ENCODE results near the gene CCDC201. TPM values are rescaled to one million over a fixed set of nuclear protein-coding genes. Genes with fewer than 3 reads are reported as not detected.
"Not testable (repeated sequence)": the region's sequence is repeated elsewhere in the genome, so short reads cannot be mapped to it uniquely, and the experiment has no call there.

Gene CCDC201
- total and polyA plus RNA-seq, 2 of the 8 experiments (the other 6 are each of a cell fraction or from before 2014, with no cell fraction given): not detected

DNA sequence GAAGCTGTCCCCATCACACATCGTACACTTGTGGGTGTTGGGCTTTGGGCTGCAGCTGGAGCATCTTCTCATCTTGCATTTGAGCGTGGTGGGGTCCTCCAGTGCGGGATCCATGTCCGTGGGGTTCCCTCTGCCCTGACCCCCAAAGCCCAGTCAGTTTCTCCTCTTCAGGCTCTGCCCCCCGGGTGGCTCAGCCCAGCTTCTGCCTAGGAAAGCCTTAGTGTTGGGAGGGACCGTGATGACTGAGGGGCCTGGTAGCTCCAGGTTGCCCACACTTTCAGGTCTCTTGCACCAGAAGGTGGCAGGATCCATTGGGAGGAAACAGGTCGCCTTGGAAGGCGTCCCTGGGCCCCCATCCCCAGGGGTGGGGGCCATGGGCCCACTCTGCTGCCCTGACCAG lies 55.9 kb downstream of the CCDC201 start:
- FAIRE-seq; H3K27ac ChIP-seq (ENCODE audit: low read depth, low read length); H2BK5ac ChIP-seq (ENCODE audit: low read depth, low read length); H2AK5ac ChIP-seq (ENCODE audit: low read depth, low read length); H4K91ac ChIP-seq (replicated peaks; ENCODE audit: insufficient read length, low read length); H3K4me2 ChIP-seq (ENCODE audit: insufficient read depth in 1 of 2, low read depth in 2 of 2, low read length in 2 of 2); H3K36me3 ChIP-seq (ENCODE audit: control insufficient read depth in 2 of 4, insufficient read depth in 4 of 4, low read length in 3 of 4); H3K56ac ChIP-seq (replicated peaks; ENCODE audit: insufficient read length, low read depth, low read length); H3K79me2 ChIP-seq (ENCODE audit: control insufficient read depth in 1 of 2, insufficient read depth in 2 of 2, low read length in 2 of 2); H4K20me1 ChIP-seq (replicated peaks in 1 of 2; ENCODE audit: control insufficient read depth in 1 of 2, insufficient read depth in 2 of 2, low read length in 2 of 2); CTCF ChIA-PET (ENCODE audit: partially characterized antibody); H3K79me1 ChIP-seq (ENCODE audit: low read depth, low read length); H3K4me3 ChIP-seq (ENCODE audit: extremely low read depth in 1 of 4, insufficient read depth in 2 of 4, low read depth in 3 of 4, low read length in 4 of 4); DNase-seq (ENCODE audit: low read depth in 1 of 2, low spot score in 2 of 2); H3K9me3 ChIP-seq (ENCODE audit: insufficient read depth in 2 of 2, low read depth in 1 of 2, low read length in 1 of 2); H3K14ac ChIP-seq (ENCODE audit: insufficient read length); H2BK12ac ChIP-seq (ENCODE audit: low read depth, low read length); H3K18ac ChIP-seq (ENCODE audit: extremely low read depth, low read length); H4K8ac ChIP-seq (ENCODE audit: extremely low read depth, insufficient read depth, low read length); H3K4ac ChIP-seq (replicated peaks; ENCODE audit: insufficient read length, low read depth, low read length); H4K5ac ChIP-seq (ENCODE audit: insufficient read length, low read depth, low read length); H3K23ac ChIP-seq (ENCODE audit: insufficient read length); H3K9ac ChIP-seq (replicated peaks in 1 of 4; ENCODE audit: extremely low read depth in 1 of 4, low read depth in 3 of 4, low read length in 3 of 4); H2BK120ac ChIP-seq (replicated peaks; ENCODE audit: low read depth, low read length); H2BK20ac ChIP-seq (ENCODE audit: low read length); H3K4me1 ChIP-seq (replicated peaks in 1 of 4; ENCODE audit: control insufficient read depth in 3 of 4, insufficient read depth in 4 of 4, low read length in 3 of 4); POLR2A ChIA-PET (ENCODE audit: partially characterized antibody); H3K27me3 ChIP-seq (replicated peaks in 1 of 4; ENCODE audit: control insufficient read depth in 3 of 4, extremely low read depth in 1 of 4, insufficient read depth in 3 of 4, low read length in 3 of 4); H3K23me2 ChIP-seq (ENCODE audit: low read depth, low read length); H2AFZ ChIP-seq (ENCODE audit: low read length); H2BK15ac ChIP-seq (ENCODE audit: low read length): not testable (repeated sequence)
- WGBS, 2 experiments (ENCODE audit: extremely low coverage in 1 of 2, insufficient coverage in 1 of 2, insufficient read length in 1 of 2, insufficient replicate concordance in 2 of 2, low coverage in 1 of 2, low lambda C conversion rate in 2 of 2, missing lambda C conversion rate in 1 of 2): 67% methylated on average over 4 of the region's 8 CpGs; no CpG with 5 or more reads in 1 of the 2 experiments

Measured in H1 (cell line).